DMS 273 (cell line): ENCODE data around the gene KMT2D.

Source experiments
- DNase-seq: peaks from one replicate; lab custom pipeline; 2025; ENCODE audit not compliant: unreplicated experiment; lab: John Stamatoyannopoulos, UW

KMT2D gene

GRCh38 chr12:49060237-49061156 is at the start of gene KMT2D:
TSS of gene KMT2D (minus strand) at chr12:49060794. CDS start at chr12:49055324, 5,470 bp downstream.
- DNase-seq = peak; percentile 96

- peak; percentile 27 for DNase-seq
Measured at GRCh38 chr12:49109641-49110463, 49.3 kb upstream of the KMT2D start.

GRCh38 chr12:49108958-49109404 is 48.4 kb upstream of the KMT2D start:
- DNase-seq = no peak

- no peak for DNase-seq
Measured at GRCh38 chr12:49105504-49106084, 45.0 kb upstream of the KMT2D start.

GRCh38 chr12:49104822-49105221 is 44.2 kb upstream of the KMT2D start:
- no peak for DNase-seq

GRCh38 chr12:49100380-49100779 is 39.8 kb upstream of the KMT2D start:
- no peak for DNase-seq

GRCh38 chr12:49098703-49099102 is 38.1 kb upstream of the KMT2D start:
- no peak for DNase-seq

- DNase-seq = peak; percentile 69
Measured at GRCh38 chr12:49098035-49098451, 37.4 kb upstream of the KMT2D start.

- DNase-seq = no peak
Measured at GRCh38 chr12:49097381-49097780, 36.8 kb upstream of the KMT2D start.

GRCh38 chr12:49094975-49095365 is 34.4 kb upstream of the KMT2D start:
- no peak for DNase-seq

GRCh38 chr12:49094160-49094974 is 33.8 kb upstream of the KMT2D start, which contains the start of gene DHH:
TSS of gene DHH (minus strand) at chr12:49094801. CDS start at chr12:49094512, 289 bp downstream.
- peak; percentile 61 for DNase-seq

GRCh38 chr12:49093792-49094159 is 33.2 kb upstream of the KMT2D start:
- DNase-seq = peak; percentile 23

GRCh38 chr12:49092816-49093406 is 32.3 kb upstream of the KMT2D start:
- no peak for DNase-seq

GRCh38 chr12:49092086-49092815 is 31.7 kb upstream of the KMT2D start:
- DNase-seq = peak; percentile 72

- no peak for DNase-seq
Measured at GRCh38 chr12:49091836-49092085, 31.2 kb upstream of the KMT2D start.

GRCh38 chr12:49091056-49091835 is 30.7 kb upstream of the KMT2D start:
- DNase-seq = no peak

- peak; percentile 62 for DNase-seq
Measured at GRCh38 chr12:49089821-49090773, 29.5 kb upstream of the KMT2D start.

GRCh38 chr12:49088932-49089330 is 28.3 kb upstream of the KMT2D start:
- DNase-seq = no peak
